CD4-positive, alpha-beta T cell (primary cell): ENCODE results near the gene CD44. TPM values are rescaled to one million over a fixed set of nuclear protein-coding genes. Genes with fewer than 3 reads are reported as not detected.

Experiments used
- ATAC-seq: fragments of 200-7000 bp; cut with Tn5 transposase; one replicate; pipeline ENCODE4 v1.10.0; 2022; ENCODE audit warnings: mild to moderate bottlenecking; ENCODE audit not compliant: poor library complexity
- CTCF ChIA-PET: fragments of 350-600 bp; sonication (Branson Sonifier 250); formaldehyde crosslinking; loops from one replicate; lab custom pipeline; 2021; ENCODE audit warnings: antibody characterized with exemption, inconsistent platforms; lab: Charles Lee
- POLR2A ChIA-PET: fragments of 350-600 bp; sonication (Branson Sonifier 250); formaldehyde crosslinking; loops from one replicate; lab custom pipeline; 2021; ENCODE audit warnings: antibody characterized with exemption, inconsistent platforms; lab: Charles Lee
- DNase-seq, 14 experiments: peaks; one replicate each; pipeline ENCODE4 v3.0.0-alpha.2; 2013 to 2020; ENCODE audit warnings: mixed read lengths in 2 of 14
- H3K27ac ChIP-seq, 2 donors: one replicate each; pipeline versions ENCODE4 v1.5.1 to v1.7.0; 2013; ENCODE audit warnings: low read length in 2 of 2, low read depth in 1 of 2, mild to moderate bottlenecking in 1 of 2
- H3K27me3 ChIP-seq, 2 experiments: 1 replicate in 1 of 2; 2 replicates in 1 of 2; pipeline versions ENCODE4 v1.6.1 to v1.7.0; 2013; ENCODE audit warnings: low read length in 2 of 2, control low read depth in 1 of 2, mild to moderate bottlenecking in 1 of 2, moderate library complexity in 1 of 2; ENCODE audit not compliant: insufficient read depth in 2 of 2, control insufficient read depth in 1 of 2
- H3K36me3 ChIP-seq: one replicate; pipeline ENCODE4 v1.6.1; 2013; ENCODE audit warnings: low read length, control low read depth; ENCODE audit not compliant: insufficient read depth
- H3K4me1 ChIP-seq: one replicate; pipeline ENCODE4 v1.6.1; 2013; ENCODE audit warnings: low read length, control low read depth; ENCODE audit not compliant: insufficient read depth
- H3K4me3 ChIP-seq: one replicate; pipeline ENCODE4 v1.5.1; 2013; ENCODE audit warnings: mild to moderate bottlenecking, low read length, moderate library complexity
- H3K9me3 ChIP-seq, 2 experiments: 1 replicate in 1 of 2; 2 replicates in 1 of 2; pipeline versions ENCODE4 v1.6.1 to v1.7.0; 2013; ENCODE audit warnings: low read length in 2 of 2, mild to moderate bottlenecking in 2 of 2, control low read depth in 1 of 2, moderate library complexity in 1 of 2; ENCODE audit not compliant: control insufficient read depth in 1 of 2, insufficient read depth in 1 of 2
- H3K27ac Mint-ChIP-seq: one replicate; pipeline ENCODE4 v1.8.0; 2020; ENCODE audit warnings: mixed read lengths
- H3K27me3 Mint-ChIP-seq: one replicate; pipeline ENCODE4 v1.8.0; 2021; ENCODE audit warnings: mixed read lengths
- H3K36me3 Mint-ChIP-seq: one replicate; pipeline ENCODE4 v1.8.0; 2021; ENCODE audit warnings: low read depth, mixed read lengths
- H3K4me1 Mint-ChIP-seq: one replicate; pipeline ENCODE4 v1.8.0; 2021; ENCODE audit warnings: low read depth, mixed read lengths
- H3K4me3 Mint-ChIP-seq: one replicate; pipeline ENCODE4 v1.8.0; 2020; ENCODE audit warnings: mild to moderate bottlenecking, mixed read lengths
- H3K9me3 Mint-ChIP-seq: one replicate; pipeline ENCODE4 v1.8.0; 2020; ENCODE audit warnings: mixed read lengths
- intact Hi-C, 2 experiments: fragments of 100-400 bp; cut with DNase I in 1 of 2; cut with micrococcal nuclease in 1 of 2; formaldehyde crosslinking; loops; one replicate each; pipeline versions ENCODE4 v1.15.1 to v1.9.0; 2023 to 2025; cut with DNase I, micrococcal nuclease
- total RNA-seq, 174 experiments: library from RNA in 2 of 174; stranded (reverse) in 2 of 174; gene quantifications; one replicate each; pipeline ENCODE4 v1.2.3 and lab custom pipeline; 2021 to 2026
- TF ChIP-seq, protein P1 (sequence below): fragments of 200-600 bp; IDR thresholded peaks from one replicate; pipeline ENCODE4 v1.8.0; 2022; ENCODE audit warnings: antibody characterized with exemption, mild to moderate bottlenecking

The CD44 gene
- total RNA-seq, 2 experiments from 2014 or later: 1,283 to 1,330 TPM

DNA sequence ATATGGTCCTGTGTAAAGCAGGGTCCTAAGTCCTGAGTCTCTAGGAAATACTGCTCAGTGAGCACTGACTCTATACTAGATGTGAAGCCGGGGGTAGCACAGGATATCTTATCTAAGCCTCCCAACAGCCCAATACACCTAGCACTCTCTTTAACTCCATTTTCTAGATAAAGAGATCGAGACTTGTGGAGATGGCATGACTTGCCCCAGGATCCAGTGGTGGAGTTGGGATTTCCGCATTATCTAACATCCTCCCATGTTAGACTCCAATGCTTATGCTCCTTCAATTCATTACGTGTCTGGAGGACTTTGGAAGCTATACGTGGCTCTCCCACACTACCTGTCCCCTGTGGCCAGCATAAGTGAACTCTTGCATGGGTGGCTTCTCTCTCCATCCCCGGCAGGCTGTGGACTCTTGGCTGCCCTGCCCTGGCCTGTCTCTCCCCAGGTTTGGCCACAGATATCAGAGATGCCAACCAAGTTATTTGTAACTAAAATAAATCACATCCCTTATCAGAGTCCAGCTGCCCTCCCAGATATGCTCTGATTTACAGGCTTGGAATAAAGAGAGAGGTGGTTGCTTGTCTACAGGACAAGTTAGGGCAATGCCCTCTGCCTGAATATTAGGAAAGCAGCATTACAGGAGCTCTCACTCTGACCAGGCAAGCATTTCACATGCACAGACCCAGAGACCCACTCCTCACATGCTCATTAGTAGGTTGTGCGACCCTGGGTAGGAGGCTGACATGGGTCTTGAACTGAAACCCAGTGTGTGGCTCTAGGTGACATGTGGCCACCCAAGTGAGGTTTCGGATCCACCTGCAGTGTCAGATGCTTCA lies 4.5 kb downstream of the CD44 start:
- DNase-seq: no peak
- POLR2A ChIA-PET: interaction anchor here (0.6 to 9.5 kb wide), 16 partner anchors 18 to 162 kb away, joined by 3 to 317 read pairs (median 4); no protein-coding TSS in a partner anchor

DNA sequence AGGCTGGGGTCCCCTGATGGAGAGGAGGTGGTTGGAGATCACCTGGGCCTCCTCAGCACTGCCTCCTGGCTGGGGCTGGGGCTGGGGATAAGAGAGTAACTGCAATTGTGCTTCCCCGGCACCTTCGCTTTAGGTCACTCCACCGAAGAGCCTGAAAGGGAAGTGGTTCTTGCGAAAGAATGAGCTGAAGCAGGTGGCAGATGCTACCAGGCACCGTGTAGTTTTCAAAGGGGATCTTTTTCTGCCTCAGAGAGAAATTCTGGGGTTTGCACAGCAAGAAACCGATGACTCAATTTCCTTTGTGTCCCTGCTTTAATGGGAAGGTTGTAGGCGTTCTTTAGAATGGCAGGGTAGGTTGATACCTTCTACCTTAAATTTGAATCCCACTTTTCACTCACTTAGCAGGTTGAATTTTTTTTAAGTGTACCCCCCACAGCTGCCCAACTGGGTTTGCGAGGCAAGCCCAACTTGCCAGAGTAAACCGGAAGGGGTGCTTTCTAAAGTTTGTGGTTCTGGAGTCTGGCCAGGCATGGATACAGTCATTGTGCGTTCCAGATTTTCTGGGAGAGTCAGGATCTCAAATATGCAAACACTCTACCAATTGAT lies 5.3 kb downstream of the CD44 start:
- Mint-ChIP-seq H3K27ac (peak overlapping the region; percentile 96), H3K4me3 (peak overlapping the region; percentile 84), H3K36me3 (peaks cover 95% of the 10 kb centered on the region), H3K9me3 (no peaks in the 10 kb centered on the region), H3K4me1 (peaks cover 83% of the 10 kb centered on the region), H3K27me3 (no peaks in the 10 kb centered on the region)
- Histone ChIP-seq H3K27me3 (no peaks in the 10 kb centered on the region), H3K27ac (peak overlapping the region; percentile 73 to 81), H3K9me3 (no peaks in the 10 kb centered on the region), H3K36me3 (peaks cover 62% of the 10 kb centered on the region), H3K4me1 (peaks cover 82% of the 10 kb centered on the region), H3K4me3 (peak overlapping the region; percentile 88)
- ATAC-seq: peak; percentile 64
- intact Hi-C loops: loop anchor here (2.0 to 10.0 kb wide), 6 partner anchors 23 to 241 kb away; no protein-coding TSS in a partner anchor
- TF ChIP-seq, protein P1, sequence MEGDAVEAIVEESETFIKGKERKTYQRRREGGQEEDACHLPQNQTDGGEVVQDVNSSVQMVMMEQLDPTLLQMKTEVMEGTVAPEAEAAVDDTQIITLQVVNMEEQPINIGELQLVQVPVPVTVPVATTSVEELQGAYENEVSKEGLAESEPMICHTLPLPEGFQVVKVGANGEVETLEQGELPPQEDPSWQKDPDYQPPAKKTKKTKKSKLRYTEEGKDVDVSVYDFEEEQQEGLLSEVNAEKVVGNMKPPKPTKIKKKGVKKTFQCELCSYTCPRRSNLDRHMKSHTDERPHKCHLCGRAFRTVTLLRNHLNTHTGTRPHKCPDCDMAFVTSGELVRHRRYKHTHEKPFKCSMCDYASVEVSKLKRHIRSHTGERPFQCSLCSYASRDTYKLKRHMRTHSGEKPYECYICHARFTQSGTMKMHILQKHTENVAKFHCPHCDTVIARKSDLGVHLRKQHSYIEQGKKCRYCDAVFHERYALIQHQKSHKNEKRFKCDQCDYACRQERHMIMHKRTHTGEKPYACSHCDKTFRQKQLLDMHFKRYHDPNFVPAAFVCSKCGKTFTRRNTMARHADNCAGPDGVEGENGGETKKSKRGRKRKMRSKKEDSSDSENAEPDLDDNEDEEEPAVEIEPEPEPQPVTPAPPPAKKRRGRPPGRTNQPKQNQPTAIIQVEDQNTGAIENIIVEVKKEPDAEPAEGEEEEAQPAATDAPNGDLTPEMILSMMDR: no peak
- POLR2A ChIA-PET: interaction anchor here (0.6 to 9.5 kb wide), 19 partner anchors 17 to 161 kb away, joined by 3 to 317 read pairs (median 4); no protein-coding TSS in a partner anchor
- DNase-seq: peak in 13 of 14 experiments; percentile 46 to 88 (median 61)
- CTCF ChIA-PET: interaction anchor here (1.0 to 1.3 kb wide), 2 partner anchors 20 to 35 kb away, joined by 3 read pairs; no protein-coding TSS in a partner anchor

More for the DNA sequence above, 4.5 kb downstream of the CD44 start:
- Histone ChIP-seq H3K36me3 (peaks cover 54% of the 10 kb centered on the region), H3K27me3 (no peaks in the 10 kb centered on the region), H3K27ac (peak overlapping the region; percentile 73 to 81), H3K9me3 (no peaks in the 10 kb centered on the region), H3K4me3 (peak overlapping the region; percentile 88), H3K4me1 (peaks cover 77% of the 10 kb centered on the region)
- ATAC-seq: no peak
- TF ChIP-seq, protein P1: no peak
- H3K4me3 Mint-ChIP-seq: peak overlapping the region; percentile 84
- H3K4me1 Mint-ChIP-seq: peaks cover 79% of the 10 kb centered on the region
- peaks cover 95% of the 10 kb centered on the region for H3K36me3 Mint-ChIP-seq
- intact Hi-C loops: loop anchor here (2.0 to 10.0 kb wide), 6 partner anchors 23 to 241 kb away; no protein-coding TSS in a partner anchor
- no peaks in the 10 kb centered on the region for H3K9me3 Mint-ChIP-seq
- no peaks in the 10 kb centered on the region for H3K27me3 Mint-ChIP-seq
- H3K27ac Mint-ChIP-seq: peak overlapping the region; percentile 96
- CTCF ChIA-PET: interaction anchor here (1.0 to 1.3 kb wide), 2 partner anchors 21 to 36 kb away, joined by 3 read pairs; no protein-coding TSS in a partner anchor

DNA sequence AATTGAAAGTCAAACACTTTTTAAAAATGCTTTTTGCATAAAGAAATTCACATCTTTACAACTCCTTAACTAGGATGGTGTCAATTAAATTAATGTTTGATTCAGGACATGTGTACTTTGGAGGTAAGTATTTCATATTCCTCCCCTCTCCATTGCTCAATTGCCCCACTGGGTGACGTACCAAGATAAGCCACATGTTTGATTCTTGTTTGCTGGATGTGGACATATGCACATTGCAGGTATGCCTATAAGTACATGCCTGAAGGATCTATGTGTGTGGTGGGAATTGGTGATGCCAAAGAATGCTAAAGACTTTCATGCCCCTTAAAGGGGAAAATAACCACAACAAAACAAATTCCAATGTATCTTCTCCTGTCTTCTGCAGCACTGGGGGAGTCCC lies 5.8 kb downstream of the CD44 start:
- Histone ChIP-seq H3K27ac (peak overlapping the region; percentile 73 to 81), H3K36me3 (peaks cover 67% of the 10 kb centered on the region), H3K4me3 (peak overlapping the region; percentile 88), H3K4me1 (peaks cover 87% of the 10 kb centered on the region), H3K9me3 (no peaks in the 10 kb centered on the region), H3K27me3 (no peaks in the 10 kb centered on the region)
- ChIA-PET CTCF (interaction anchor here (1.0 to 2.0 kb wide), 2 partner anchors 34 to 114 kb away, joined by 3 to 7 read pairs; no protein-coding TSS in a partner anchor), POLR2A (interaction anchor here (0.6 to 9.5 kb wide), 16 partner anchors 17 to 145 kb away, joined by 3 to 317 read pairs (median 4); no protein-coding TSS in a partner anchor)
- TF ChIP-seq, protein P1: no peak
- peak overlapping the region; percentile 84 for H3K4me3 Mint-ChIP-seq
- peak overlapping the region; percentile 96 for H3K27ac Mint-ChIP-seq
- peaks cover 95% of the 10 kb centered on the region for H3K36me3 Mint-ChIP-seq
- intact Hi-C loops: loop anchor here (2.0 to 10.0 kb wide), 6 partner anchors 22 to 240 kb away; no protein-coding TSS in a partner anchor
- no peaks in the 10 kb centered on the region for H3K9me3 Mint-ChIP-seq
- H3K4me1 Mint-ChIP-seq: peaks cover 89% of the 10 kb centered on the region
- DNase-seq: peak in 1 of 14 experiments; percentile 32
- H3K27me3 Mint-ChIP-seq: no peaks in the 10 kb centered on the region
- ATAC-seq: no peak
